GM21619 (cell line): Measurements from ENCODE around the gene TRIM44.
A peak's percentile ranks its signal among the peaks of the same experiment; 100 is the strongest.

Source experiments
- ATAC-seq: cut with Tn5 transposase; IDR thresholded peaks from one replicate; pipeline ENCODE4 v1.9.1; 2021; ENCODE audit not compliant: unreplicated experiment

The TRIM44 gene

DNA sequence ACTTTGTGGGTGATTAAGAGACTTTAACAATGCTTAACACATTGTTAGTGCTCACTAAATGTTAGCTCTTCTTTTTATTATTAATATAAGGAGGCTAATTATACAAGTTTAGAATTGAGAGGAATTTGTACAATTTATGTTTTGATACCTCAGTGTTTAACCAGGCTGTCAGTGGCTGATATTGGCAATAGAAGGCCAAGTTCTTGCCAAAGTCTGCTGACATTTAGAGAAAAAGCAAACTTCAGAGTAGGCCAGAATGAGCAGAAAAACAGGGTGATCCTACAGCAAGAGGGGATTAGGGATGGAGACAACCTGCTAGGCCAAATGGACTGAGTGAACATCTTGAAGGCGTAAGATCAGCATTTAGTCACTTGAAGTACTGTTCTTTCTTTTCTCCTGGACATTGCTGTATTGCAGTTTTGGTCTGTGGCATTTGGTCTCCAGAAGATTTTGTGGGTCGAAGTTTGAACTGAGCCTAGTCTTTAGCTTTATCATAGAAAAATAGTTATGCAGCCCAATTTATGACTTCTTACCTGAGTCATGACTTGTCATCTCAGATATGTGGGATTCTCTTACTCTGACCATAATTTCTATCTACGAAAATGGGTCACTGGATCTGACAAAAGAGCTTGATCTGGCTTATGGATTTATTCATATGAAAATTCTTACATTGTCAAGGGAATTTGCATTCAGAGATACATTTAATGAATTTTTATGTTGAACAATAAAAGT lies 9.0 kb downstream of the TRIM44 start:
- no peak for ATAC-seq

DNA sequence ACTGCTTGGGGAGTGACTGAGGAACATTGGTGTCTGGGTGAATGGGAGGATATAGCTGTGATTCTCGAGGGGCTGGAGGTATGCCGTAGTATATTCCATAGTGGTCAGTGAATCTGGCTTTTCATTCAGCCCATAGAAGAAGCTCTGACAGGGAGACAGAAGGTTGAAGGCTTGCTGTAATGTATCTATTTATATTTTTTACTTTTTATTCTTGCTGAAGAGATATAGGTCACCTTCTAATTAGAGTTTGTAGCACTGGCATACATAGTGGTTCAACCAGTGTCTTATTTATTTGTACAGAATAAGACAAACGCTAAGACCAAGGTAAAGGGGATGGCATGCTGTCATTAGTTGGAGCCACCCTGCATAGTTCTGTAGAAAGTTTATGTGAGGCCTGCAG lies 10.0 kb downstream of the TRIM44 start:
- no peak for ATAC-seq

DNA sequence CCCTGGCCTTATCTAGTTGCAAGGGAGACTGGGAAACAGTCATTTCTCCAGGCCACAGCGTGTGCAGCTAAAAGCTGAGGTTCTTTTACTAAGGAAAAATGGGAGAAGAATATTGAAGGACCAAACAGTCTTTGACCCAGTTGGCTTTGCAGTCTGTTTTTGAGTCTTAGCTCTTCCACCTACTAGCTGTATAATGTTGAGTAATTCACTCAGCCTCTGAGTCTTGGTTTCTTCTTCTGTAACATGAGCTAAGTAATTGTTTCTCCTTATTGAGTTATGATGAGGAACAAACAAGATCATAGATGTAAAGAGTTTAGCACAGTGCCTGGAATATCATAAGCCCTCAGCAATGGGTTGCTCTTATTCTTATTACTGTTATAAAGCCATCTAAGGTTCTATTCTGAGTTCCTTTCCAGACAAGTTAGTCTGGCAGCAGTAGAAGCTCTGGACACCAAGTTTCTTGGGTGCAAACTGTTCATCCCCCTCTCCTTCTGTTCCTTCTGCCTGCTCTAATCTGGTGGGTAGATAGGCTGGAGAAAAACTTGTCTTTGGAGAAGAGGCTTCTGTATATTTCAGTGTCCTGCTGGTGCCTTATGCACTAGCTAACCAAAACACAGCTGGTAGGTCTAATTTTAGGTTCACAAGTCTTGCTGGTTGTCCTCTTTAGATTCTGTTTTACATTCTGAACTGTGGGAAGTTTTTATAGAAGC lies 13.5 kb downstream of the TRIM44 start:
- no peak for ATAC-seq

- no peak for ATAC-seq
Observed at GRCh38 chr11:35676611-35676965, 14.0 kb downstream of the TRIM44 start.

GRCh38 chr11:35677904-35678303 lies 15.3 kb downstream of the TRIM44 start:
- ATAC-seq = no peak

GRCh38 chr11:35678471-35678870 lies 15.9 kb downstream of the TRIM44 start:
- no peak for ATAC-seq

DNA sequence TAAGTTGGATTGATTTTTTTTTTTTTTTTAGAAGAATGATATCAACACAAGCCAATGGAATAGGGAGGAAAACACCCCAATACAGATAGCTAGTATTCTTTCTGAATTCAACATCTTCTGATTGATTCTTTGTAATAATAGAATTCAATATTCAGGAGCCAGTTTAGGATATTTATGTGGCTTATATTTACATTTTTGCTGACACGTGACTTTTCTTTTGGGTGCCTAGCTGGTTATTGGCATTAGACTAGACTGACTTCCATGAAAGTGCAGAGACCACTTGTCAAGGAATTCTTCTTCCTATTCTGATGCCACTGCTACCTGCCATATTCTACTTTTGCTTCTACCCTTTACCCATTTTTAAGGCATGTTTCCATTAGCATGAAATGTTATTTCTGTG lies 16.4 kb downstream of the TRIM44 start:
- no peak for ATAC-seq

DNA sequence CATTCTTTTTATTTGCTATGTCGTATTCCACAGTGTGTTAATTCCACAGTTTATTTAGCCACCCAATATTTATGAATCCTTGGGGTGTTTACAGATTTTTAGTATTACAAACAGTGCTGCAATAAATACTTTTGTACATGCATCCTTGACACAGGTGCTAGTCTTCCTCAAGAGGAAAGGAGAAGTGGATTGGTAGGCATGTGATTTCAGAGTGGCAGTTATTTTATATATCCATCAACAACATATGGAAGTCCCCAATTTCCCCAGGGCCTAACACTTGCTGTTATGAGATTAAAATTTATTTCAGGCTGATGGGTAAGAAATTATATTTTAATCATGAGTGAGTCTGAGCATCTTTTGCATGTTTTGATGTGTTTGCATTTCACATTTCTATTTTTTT lies 17.9 kb downstream of the TRIM44 start:
- ATAC-seq = no peak

DNA sequence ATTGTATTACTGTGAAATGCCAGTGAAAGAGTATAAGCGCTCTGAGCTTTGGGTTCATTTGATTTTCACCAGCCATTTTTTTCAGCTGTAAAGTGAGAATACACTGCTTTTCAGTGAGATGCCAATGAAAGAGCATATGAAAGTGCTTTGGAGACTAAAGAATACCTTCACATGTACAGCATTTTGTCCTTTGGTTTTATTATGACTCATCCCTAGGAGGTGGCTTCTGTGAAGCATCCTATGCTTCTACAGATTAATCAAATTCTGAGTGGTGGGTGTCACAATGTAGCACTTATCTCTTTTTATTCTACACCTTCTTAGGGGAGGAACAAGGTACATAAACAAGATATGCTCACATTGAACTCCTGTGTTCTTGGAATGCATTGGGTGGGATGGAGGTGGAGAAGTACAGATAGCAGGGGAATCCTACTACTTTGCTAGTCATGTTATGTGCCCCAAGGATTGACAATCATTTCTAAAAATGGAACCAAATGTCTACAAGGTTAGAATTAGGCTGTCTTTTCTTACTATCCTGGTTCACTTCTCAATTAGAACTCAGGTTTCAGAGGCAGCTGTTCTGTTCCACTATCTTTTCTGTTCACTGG lies 18.7 kb downstream of the TRIM44 start:
- ATAC-seq = peak; percentile 41

DNA sequence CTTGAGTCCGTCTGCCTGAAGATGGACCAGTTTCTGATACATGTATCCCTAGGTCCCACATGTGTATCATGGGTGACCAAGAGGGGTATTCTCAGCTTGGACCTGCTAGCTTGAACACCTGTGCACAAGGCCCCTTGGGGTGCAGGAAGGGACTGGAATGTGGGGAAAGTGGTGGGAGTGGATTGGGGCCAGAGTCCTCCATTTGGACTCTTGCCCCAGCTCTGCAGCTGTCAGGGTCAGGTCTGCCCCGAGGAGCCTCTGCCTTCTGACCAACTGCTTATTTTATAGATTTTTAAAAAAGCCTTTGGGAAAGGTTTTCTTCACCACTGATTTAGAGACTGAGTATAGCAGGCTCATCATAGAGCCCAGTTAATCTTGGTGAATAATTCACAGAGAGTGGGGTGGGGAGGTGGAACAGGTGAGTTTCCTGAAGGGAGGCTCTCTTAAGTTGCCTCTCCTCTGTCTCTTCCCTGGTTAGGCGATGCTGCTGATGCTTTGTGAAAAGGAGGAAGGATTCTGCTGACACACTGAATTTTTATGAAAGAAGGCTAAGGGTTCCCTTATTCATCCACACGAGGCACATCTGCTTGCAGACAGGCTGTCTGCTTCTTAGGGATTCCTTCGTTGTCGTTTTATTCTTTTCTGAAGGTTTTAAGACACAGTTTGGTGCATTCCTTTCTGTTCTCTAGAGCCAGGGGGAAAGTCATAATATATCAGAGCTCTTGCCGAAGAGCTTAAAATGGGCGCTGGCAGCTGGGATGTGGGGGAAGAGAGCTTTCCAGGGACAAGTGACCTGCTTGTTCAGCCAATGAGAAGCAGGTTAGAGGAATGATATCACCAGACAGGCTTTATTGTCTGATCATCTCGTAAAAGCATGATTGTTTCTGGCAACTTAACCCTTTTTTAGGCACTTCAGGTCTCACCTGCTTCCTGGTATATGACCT lies 19.9 kb downstream of the TRIM44 start:
- no peak for ATAC-seq

DNA sequence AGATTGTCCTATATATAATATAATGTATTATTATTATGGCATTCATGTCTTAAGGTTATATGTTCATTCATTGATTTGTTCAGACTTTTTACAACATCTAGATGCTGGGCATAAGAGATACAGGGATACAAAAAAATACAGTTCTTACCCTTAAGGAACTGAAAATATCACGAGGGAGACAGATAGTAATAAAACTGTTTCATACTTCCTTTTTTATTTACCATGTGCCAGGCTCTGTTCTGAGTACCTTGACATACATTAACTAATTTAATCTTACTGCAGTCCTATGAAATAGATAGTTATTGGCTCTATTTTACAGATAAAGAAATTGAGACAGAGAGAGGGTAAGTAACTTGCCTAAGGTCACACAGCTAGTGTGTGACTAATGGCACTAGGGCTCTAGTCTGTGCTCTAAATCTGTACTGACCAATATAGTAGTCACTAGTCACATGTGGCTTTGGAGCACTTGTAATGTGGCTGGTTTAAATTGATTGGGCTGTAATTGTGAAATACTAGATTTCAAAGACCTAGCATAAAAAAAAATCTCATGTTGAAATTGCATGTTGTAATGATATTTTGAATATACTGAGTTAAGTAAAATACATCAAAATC lies 21.3 kb downstream of the TRIM44 start:
- ATAC-seq = peak; percentile 61

DNA sequence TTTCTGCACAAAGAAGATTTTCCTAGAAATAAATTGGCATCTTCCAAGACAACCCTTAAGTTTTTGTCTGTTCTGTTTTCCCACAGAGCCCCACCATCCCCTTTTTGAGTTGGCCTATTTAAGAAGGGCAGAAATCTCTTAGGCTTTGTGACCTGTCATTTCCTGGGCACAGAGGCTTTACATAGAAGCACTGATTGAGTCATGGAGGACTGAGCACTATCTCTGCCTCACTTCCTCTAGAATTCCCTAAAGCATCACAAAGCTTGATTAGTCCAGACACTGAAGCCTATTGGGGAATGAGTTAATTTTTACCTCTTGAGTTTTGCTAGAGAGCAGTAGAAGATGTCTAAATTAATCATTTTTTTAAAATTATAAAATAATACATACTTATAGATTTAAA lies 25.4 kb downstream of the TRIM44 start:
- ATAC-seq = no peak

GRCh38 chr11:35689081-35689996 lies 26.8 kb downstream of the TRIM44 start:
- ATAC-seq = no peak

DNA sequence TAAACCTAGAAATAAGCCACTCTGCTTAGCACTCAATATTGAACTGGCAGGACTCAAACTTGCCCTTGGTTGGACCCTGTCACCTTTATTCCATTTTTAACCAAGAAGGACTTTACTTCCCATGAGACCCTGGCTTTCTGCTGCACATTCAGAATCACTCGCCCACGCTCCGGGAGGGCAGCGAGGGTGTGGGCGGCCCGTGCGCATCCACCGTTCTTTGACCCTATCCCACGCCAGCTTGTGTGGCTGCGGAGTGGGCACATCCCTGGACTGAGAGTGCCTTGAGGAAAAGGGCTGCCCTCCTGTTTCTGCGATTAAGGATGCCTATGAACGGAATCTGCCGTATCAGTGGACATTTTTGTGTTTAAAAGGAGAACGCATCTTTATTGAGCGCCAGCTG lies 39.6 kb downstream of the TRIM44 start:
- ATAC-seq = no peak

GRCh38 chr11:35709376-35709775 lies 46.8 kb downstream of the TRIM44 start:
- ATAC-seq = no peak

- ATAC-seq = no peak
Observed at GRCh38 chr11:35711173-35711910, 48.8 kb downstream of the TRIM44 start.

DNA sequence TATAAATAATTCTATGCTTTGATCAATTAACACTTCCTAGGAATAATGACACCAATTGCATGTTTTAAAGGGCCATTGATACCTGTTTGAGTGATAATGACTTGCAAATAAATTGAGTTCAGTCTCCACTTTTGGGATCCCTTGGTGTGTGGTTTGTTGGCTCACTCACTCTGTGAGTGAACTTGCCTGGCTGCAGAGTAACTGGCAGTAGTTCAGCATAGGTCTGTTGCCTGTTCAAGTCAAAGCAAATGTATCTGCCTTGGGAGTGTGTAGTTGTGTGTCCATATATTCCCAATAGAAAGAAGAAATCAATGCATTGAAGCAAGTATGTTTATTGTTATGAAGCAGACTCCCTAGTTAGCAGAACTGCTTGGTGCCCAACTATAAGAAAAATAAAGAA lies 49.3 kb downstream of the TRIM44 start:
- no peak for ATAC-seq

DNA sequence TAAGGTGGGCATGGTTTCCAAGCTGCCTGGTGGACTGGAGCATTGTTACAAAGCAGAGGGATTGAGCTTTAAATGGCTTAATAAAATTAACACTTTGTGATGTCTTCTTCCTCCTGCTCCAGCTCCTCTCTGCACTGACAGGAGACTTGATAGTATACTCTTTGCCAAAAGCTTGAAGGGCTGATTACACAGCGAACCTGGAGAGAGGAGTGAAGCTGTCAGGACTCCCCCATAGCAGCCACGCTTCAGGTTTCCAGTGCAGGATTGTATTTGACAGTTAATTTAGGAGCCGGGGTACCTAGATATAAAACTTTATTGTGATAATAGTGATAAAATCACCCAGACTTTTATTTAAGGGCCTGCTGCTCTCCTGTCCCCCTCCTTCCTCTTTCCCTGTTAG lies 50.0 kb downstream of the TRIM44 start:
- ATAC-seq = no peak
